D721Med (cell line): ENCODE data around the gene C15orf39.

Experiments used
- DNase-seq: peaks from one replicate; pipeline ENCODE4 v3.0.0; 2011; ENCODE audit warnings: low spot score; ENCODE audit not compliant: insufficient read length
- FAIRE-seq: peaks from 2 replicates; lab custom pipeline; 2011; peaks lifted over from hg19 to GRCh38; lab: Jason Lieb, UNC
- TF ChIP-seq, protein P1 (sequence below): IDR thresholded peaks from 2 replicates; pipeline ENCODE4 v1.5.1; 2012; ENCODE audit warnings: mild to moderate bottlenecking, control low read depth; ENCODE audit not compliant: insufficient read depth; ENCODE audit errors: missing control alignments

Gene C15orf39

GRCh38 chr15:75231836-75232235 is 30.2 kb downstream of the C15orf39 start:
- DNase-seq (no peak), FAIRE-seq (no peak)
- TF ChIP-seq, protein P1, sequence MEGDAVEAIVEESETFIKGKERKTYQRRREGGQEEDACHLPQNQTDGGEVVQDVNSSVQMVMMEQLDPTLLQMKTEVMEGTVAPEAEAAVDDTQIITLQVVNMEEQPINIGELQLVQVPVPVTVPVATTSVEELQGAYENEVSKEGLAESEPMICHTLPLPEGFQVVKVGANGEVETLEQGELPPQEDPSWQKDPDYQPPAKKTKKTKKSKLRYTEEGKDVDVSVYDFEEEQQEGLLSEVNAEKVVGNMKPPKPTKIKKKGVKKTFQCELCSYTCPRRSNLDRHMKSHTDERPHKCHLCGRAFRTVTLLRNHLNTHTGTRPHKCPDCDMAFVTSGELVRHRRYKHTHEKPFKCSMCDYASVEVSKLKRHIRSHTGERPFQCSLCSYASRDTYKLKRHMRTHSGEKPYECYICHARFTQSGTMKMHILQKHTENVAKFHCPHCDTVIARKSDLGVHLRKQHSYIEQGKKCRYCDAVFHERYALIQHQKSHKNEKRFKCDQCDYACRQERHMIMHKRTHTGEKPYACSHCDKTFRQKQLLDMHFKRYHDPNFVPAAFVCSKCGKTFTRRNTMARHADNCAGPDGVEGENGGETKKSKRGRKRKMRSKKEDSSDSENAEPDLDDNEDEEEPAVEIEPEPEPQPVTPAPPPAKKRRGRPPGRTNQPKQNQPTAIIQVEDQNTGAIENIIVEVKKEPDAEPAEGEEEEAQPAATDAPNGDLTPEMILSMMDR = no peak

DNA sequence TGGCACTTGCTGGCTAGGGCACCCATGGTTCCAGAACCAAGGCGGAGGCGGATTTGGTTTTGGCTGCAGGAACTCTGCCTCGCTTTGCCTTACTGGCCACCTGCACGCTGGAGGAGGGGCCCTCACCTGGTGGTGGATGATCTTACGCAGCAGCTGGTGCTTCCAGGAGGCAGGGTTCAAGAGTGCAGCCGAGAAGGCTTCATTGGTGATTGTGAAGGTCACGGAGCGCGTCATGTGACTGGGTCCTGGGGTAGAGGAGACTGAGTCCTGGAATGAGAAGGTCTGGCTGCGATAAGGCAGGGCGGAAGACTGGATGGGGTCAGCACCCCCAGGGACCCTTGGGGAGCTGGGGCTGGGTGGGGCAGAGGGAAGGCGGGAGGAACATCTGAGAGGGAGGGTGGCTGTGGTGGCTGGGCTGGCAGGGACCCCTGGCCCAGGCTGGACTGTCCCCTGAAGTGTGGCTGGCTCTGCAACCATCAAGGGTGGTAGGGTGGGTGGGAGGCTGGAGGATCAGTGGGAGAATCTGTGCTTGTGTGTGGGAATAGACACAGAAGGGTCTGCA is 30.7 kb downstream of the C15orf39 start:
- FAIRE-seq = no peak
- DNase-seq = no peak
- TF ChIP-seq, protein P1 = no peak

GRCh38 chr15:75232826-75233503 is 31.3 kb downstream of the C15orf39 start:
- no peak for DNase-seq
- no peak for FAIRE-seq

DNA sequence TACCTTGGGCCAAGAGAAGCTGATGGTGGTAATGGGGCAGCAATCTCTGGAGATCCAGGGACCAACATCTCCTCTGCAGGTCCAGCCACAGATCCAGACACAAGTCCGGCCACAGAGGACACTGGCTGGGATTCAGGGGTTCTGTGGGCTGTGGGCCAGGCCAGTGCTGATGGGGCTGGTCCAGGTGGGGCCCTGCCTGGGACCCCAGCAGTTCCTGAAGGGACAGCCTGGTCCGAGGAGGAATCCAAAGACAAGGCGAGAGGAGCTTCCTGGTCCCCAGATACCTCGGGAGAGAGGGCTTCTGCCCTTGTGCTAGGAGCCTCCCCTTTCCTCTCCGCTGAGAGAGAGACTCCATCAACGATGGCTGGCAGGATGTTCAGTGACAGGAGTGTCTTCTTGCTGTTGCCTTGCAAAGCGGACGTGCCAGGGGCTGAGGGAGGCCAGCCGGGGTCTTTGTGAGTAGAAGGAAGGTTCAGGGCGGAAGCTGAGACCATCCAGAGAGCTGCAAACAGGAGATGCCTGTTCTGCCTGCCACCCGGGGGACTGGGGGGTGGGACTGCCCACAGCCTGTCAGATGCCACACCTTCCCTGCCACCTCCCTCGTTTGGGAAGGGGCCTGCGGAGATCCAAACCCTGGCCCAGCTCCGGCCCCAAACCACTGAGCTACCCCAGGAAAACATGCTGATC is 32.0 kb downstream of the C15orf39 start:
- FAIRE-seq (no peak), DNase-seq (no peak)
- TF ChIP-seq, protein P1 = no peak

More at GRCh38 chr15:75232826-75233503, 31.3 kb downstream of the C15orf39 start:
- TF ChIP-seq, protein P1 = no peak

GRCh38 chr15:75234191-75234810 is 32.6 kb downstream of the C15orf39 start:
- DNase-seq = no peak
- no peak for FAIRE-seq
- TF ChIP-seq, protein P1 = no peak

DNA sequence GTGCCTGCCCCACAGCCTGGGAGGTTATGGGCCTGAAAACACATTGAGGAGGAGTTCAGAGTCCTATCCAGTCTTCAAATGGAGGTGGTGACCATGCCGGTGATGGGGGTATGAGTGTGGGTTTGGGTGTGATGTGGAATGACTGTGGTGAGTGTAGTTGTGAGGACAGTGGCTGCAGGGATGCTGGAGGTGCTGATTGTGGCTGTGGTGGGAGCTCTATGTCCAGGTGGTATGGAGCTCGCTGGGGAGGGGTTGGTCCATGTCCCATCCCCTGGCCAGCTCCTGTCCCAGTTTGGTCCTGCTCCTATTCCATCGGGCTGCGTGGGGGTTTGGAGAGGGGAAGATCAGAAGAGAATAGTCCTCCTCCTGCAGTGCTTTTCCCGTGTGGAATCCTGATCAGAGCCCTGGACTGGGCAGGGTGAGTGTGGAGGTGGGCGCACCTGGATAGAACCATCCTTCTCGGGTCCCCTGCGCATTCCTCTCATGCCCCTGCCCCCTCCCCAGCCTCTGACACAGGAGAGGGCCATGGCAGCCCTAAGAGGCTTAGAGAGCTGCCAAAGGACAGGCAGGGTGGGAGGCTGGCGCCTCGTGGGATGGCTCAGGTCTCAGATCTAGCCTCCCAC is 33.5 kb downstream of the C15orf39 start:
- DNase-seq (no peak), FAIRE-seq (no peak)
- TF ChIP-seq, protein P1 = no peak
